Measurements from ENCODE around the gene FAM169A. TPM values are rescaled to one million over a fixed set of nuclear protein-coding genes. Genes with fewer than 3 reads are reported as not detected.
"Not testable (repeated sequence)": the region's sequence is repeated elsewhere in the genome, so short reads cannot be mapped to it uniquely, and the experiment has no call there.

The FAM169A gene
- total RNA-seq, 1 donor from 2014 or later, result 6.5 TPM

- DNase-seq (ENCODE audit: low spot score), result no peak
- intact Hi-C loops (cut with DNase I), result no loop called here
These were observed 43.9 kb downstream of the FAM169A start for GRCh38 chr5:74822288-74822687.

GRCh38 chr5:74816875-74817274, 49.3 kb downstream of the FAM169A start:
- intact Hi-C loops (cut with DNase I), result no loop called here
- DNase-seq (ENCODE audit: low spot score), result no peak

GRCh38 chr5:74810915-74811314, 55.3 kb downstream of the FAM169A start:
- intact Hi-C loops (cut with DNase I), result no loop called here
- DNase-seq (ENCODE audit: low spot score), result no peak

- intact Hi-C loops (cut with DNase I), result no loop called here
- DNase-seq (ENCODE audit: low spot score), result no peak
These were observed 64.2 kb downstream of the FAM169A start for GRCh38 chr5:74801941-74802340.

- DNase-seq (ENCODE audit: low spot score), result no peak
- intact Hi-C loops (cut with DNase I), result no loop called here
These were observed 65.0 kb downstream of the FAM169A start for GRCh38 chr5:74801197-74801596.

GRCh38 chr5:74798977-74799911, 66.9 kb downstream of the FAM169A start:
- no peak for DNase-seq (ENCODE audit: low spot score)
- intact Hi-C loops (cut with DNase I), result no loop called here

- intact Hi-C loops (cut with DNase I); DNase-seq (ENCODE audit: low spot score): not testable (repeated sequence)
These were observed 74.5 kb downstream of the FAM169A start for GRCh38 chr5:74791669-74792068.

- intact Hi-C loops (cut with DNase I), result no loop called here
These were observed 78.8 kb downstream of the FAM169A start for GRCh38 chr5:74787424-74787823.

GRCh38 chr5:74786851-74787250, 79.3 kb downstream of the FAM169A start:
- intact Hi-C loops (cut with DNase I), result no loop called here
- no peak for DNase-seq (ENCODE audit: low spot score)

More at GRCh38 chr5:74787424-74787823, 78.8 kb downstream of the FAM169A start:
- DNase-seq (ENCODE audit: low spot score), result no peak

- intact Hi-C loops (cut with DNase I), result no loop called here
- no peak for DNase-seq (ENCODE audit: low spot score)
These were observed 87.6 kb downstream of the FAM169A start for GRCh38 chr5:74778609-74779008.

- intact Hi-C loops (cut with DNase I), result no loop called here
- DNase-seq (ENCODE audit: low spot score), result no peak
These were observed 93.8 kb downstream of the FAM169A start for GRCh38 chr5:74772359-74772758.

- DNase-seq (ENCODE audit: low spot score), result no peak
- intact Hi-C loops (cut with DNase I), result no loop called here
These were observed 98.6 kb downstream of the FAM169A start for GRCh38 chr5:74767579-74767913.

GRCh38 chr5:74766849-74767578, 99.2 kb downstream of the FAM169A start, which contains the start of the genes GFM2 and NSA2:
Gene GFM2 (minus strand): TSS chr5:74767117. CDS start chr5:74763742, 3,375 bp downstream.
Gene NSA2 (plus strand): TSS chr5:74767249. CDS start chr5:74767361, 112 bp downstream.
- intact Hi-C loops (cut with DNase I), result loop anchor here (1.0 kb wide), 1 partner anchor 152 kb away; no protein-coding TSS in a partner anchor
- DNase-seq (ENCODE audit: low spot score), result peak; percentile 97

GRCh38 chr5:74766418-74766848, 99.8 kb downstream of the FAM169A start:
- intact Hi-C loops (cut with DNase I), result loop anchor here (1.0 kb wide), 1 partner anchor 153 kb away; no protein-coding TSS in a partner anchor
- no peak for DNase-seq (ENCODE audit: low spot score)

GRCh38 chr5:74765929-74766328, 100.3 kb downstream of the FAM169A start:
- DNase-seq (ENCODE audit: low spot score), result no peak
- intact Hi-C loops (cut with DNase I), result loop anchor here (1.0 kb wide), 1 partner anchor 153 kb away; no protein-coding TSS in a partner anchor

GRCh38 chr5:74765201-74765600, 101.0 kb downstream of the FAM169A start:
- no peak for DNase-seq (ENCODE audit: low spot score)
- intact Hi-C loops (cut with DNase I), result no loop called here

- intact Hi-C loops (cut with DNase I), result no loop called here
- no peak for DNase-seq (ENCODE audit: low spot score)
These were observed 102.7 kb downstream of the FAM169A start for GRCh38 chr5:74763504-74763903.

- intact Hi-C loops (cut with DNase I), result no loop called here
- DNase-seq (ENCODE audit: low spot score), result no peak
These were observed 103.6 kb downstream of the FAM169A start for GRCh38 chr5:74762599-74762998.

GRCh38 chr5:74761241-74761640, 104.9 kb downstream of the FAM169A start:
- intact Hi-C loops (cut with DNase I), result no loop called here
- DNase-seq (ENCODE audit: low spot score), result no peak

GRCh38 chr5:74748742-74749141, 117.4 kb downstream of the FAM169A start:
- DNase-seq (ENCODE audit: low spot score); intact Hi-C loops (cut with DNase I): not testable (repeated sequence)
